ENCODE data around the gene SORCS2.

The SORCS2 gene

GRCh38 chr4:7522452-7523220 lies 330.3 kb downstream of the SORCS2 start:
- DNase-seq: no peak

- DNase-seq: no peak
Observed at GRCh38 chr4:7523526-7523925, 331.2 kb downstream of the SORCS2 start.

GRCh38 chr4:7524064-7524682 lies 331.8 kb downstream of the SORCS2 start:
- DNase-seq: no peak

GRCh38 chr4:7524843-7525242 lies 332.5 kb downstream of the SORCS2 start:
- DNase-seq: no peak

GRCh38 chr4:7526491-7526890 lies 334.2 kb downstream of the SORCS2 start:
- no peak for DNase-seq

GRCh38 chr4:7526929-7527535 lies 334.7 kb downstream of the SORCS2 start:
- DNase-seq: no peak

GRCh38 chr4:7529368-7530080 lies 337.2 kb downstream of the SORCS2 start:
- no peak for DNase-seq

GRCh38 chr4:7530082-7530481 lies 337.7 kb downstream of the SORCS2 start:
- DNase-seq: no peak

GRCh38 chr4:7530932-7531639 lies 338.7 kb downstream of the SORCS2 start:
- no peak for DNase-seq

GRCh38 chr4:7531640-7531994 lies 339.3 kb downstream of the SORCS2 start:
- DNase-seq: no peak

- no peak for DNase-seq
Observed at GRCh38 chr4:7532043-7532442, 339.7 kb downstream of the SORCS2 start.

- no peak for DNase-seq
Observed at GRCh38 chr4:7533267-7533666, 340.9 kb downstream of the SORCS2 start.

GRCh38 chr4:7535094-7535493 lies 342.8 kb downstream of the SORCS2 start:
- DNase-seq: no peak

GRCh38 chr4:7535619-7536018 lies 343.3 kb downstream of the SORCS2 start:
- DNase-seq: no peak

- DNase-seq: no peak
Observed at GRCh38 chr4:7536876-7537275, 344.5 kb downstream of the SORCS2 start.

GRCh38 chr4:7537853-7538400 lies 345.6 kb downstream of the SORCS2 start:
- no peak for DNase-seq

- no peak for DNase-seq
Observed at GRCh38 chr4:7538518-7538917, 346.2 kb downstream of the SORCS2 start.

- DNase-seq: no peak
Observed at GRCh38 chr4:7539186-7539585, 346.8 kb downstream of the SORCS2 start.

GRCh38 chr4:7539659-7540058 lies 347.3 kb downstream of the SORCS2 start:
- DNase-seq: no peak

- DNase-seq: no peak
Observed at GRCh38 chr4:7540206-7540605, 347.9 kb downstream of the SORCS2 start.

- DNase-seq: no peak
Observed at GRCh38 chr4:7540654-7541413, 348.5 kb downstream of the SORCS2 start.

GRCh38 chr4:7541414-7541810 lies 349.1 kb downstream of the SORCS2 start:
- DNase-seq: no peak
